Amniotic stem cell (primary cell): ENCODE measurements around the gene MRGPRD.

ENCODE experiments used
- DNase-seq: peaks from one replicate; lab custom pipeline; 2025; lab: John Stamatoyannopoulos, UW

The MRGPRD gene

DNA sequence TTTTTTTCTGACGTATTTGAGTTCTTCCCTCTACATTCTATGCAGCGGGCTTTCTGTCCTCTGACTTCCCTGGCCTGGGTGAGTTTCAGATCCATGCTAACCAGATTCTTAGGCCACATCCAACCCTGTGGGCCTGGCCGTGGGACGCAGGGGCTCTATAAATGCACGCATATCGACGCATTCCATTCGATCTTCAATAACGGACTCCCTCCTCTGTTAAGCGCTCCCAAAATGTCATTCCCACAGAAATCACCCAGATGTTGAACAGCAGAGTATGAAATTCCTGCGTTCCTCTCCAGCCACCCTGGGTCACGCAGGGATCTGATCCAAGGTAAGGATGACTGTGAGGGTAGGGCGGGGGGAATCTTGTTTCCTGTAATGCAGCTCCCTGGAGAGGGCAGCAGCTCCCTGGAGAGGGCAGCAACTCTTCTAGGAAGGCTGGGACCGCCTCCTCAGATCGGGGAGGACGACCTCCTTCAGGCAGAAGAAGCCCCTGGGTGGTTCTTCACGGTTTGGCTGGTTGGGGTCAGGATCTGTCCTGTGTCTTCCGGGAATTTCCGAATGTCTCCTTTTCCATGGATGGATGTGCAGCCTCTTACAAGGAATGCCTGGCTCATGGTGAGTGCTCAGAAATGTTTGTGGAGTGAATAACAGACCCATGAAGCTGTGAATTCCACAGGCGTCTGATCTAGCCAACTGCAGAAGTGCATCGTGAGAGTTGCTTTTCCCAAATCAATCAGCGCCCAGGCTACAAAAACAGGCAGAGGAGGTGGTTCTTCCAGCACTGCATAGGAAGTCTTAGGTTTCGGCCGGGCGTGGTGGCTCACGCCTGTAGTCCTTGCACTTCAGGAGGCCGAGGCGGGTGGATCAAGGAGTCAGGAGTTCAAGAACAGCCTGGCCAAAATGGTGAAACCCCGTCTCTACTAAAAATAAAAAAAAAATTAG, 12.2 kb downstream of the MRGPRD start:
- no peak for DNase-seq

DNA sequence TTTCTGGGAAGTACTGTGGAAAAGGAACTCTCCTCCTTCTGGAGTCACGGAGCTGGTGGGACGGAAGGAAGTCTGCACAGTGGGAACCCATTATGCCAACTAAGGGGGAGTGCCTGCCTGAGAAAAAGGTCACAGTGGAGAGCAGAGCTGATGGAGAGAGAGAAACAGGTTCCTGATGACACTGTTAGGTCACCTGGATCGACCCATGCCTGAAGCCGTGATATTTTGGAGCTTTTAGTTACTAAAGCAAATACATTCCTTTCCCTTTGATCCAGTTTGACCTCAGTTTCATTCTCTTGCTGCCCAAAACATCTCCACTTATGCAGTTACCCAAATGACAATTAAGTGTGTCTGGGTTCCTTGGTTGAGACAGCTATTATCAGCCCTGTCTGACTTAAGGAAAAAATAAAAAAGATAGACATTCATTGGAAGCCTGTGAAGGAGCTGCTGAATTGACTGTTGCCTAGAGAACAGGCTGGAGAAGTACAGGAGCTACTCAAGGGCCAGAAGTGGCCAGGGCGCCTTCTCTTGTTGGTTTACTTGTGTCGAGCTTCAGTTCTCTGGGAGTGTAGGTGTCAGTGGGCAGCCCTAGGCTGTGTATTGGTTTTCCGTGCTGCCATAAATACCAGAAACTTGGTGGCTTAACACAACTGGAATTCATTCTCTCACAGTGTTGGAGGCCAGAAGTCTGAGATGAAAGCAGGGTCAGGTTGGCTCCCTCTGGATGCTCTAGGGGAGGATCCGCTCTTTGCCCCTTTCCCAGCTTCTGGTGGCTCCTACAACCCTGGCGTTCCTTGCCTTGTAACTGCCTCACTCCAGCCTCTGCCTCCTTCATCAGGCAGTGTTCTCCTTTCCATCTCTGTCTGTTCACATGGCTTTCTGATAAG, 13.6 kb downstream of the MRGPRD start:
- DNase-seq: no peak

DNA sequence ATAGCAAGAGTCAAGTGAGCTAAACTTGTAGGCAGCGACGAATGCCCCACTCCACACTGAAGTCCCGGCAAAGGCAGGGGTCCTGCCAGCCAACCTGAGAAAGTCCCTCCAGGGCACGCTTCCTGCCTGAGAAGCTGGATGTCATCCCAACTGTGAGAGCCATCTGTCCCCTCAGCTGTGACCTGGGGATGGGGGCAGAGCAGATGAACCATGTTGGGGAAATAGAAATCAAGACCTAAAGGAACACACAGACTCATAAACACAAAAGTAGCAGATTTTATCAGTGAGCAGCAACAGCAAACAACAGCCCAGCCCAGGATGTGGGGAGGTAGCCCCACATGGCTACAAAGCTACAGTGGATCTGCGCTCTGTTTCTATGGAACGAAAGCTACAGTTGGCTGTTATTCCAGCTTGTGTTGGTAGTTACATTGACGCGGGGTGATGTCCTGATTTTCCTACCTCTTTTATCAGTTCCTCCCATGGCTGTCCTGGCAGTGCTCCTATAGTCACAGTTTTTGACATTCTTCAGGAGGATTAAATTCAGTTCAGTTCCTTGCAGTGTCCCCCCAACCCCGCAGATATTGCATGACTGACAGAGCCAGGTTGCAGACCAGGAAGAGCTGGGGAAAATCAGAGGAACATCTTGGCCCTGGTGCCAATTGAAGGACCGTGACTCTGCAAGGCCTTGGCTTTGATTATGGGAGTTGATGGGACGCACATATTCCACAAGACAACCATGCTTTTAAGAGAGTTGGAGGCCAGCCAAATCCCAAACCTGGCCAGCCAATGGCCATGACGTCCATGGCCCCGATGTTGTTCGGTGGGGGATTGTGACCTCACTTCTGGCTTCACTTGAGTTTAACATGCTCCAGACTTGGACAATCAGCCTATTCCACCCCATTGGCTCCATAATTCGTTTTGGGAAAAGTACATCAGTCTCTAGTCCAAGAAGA, 14.6 kb downstream of the MRGPRD start:
- no peak for DNase-seq

DNA sequence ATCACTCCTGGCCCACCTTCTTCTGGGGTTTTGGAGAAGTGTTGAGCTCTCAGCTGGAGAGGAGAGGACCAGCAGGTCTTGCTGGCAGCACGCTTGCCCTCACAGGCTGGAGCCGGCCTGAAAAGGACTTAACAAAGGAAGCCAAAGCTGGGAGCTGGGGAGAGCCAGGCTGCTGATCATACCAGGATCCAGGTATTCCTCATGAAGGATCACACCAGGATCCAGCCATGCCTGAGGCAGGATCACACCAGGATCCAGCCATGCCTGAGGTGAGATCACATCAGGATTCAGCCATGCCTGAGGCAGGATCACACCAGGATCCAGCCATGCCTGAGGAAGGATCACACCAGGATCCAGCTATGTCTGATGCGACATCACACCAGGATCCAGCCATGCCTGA, 17.0 kb downstream of the MRGPRD start:
- DNase-seq: no peak

DNA sequence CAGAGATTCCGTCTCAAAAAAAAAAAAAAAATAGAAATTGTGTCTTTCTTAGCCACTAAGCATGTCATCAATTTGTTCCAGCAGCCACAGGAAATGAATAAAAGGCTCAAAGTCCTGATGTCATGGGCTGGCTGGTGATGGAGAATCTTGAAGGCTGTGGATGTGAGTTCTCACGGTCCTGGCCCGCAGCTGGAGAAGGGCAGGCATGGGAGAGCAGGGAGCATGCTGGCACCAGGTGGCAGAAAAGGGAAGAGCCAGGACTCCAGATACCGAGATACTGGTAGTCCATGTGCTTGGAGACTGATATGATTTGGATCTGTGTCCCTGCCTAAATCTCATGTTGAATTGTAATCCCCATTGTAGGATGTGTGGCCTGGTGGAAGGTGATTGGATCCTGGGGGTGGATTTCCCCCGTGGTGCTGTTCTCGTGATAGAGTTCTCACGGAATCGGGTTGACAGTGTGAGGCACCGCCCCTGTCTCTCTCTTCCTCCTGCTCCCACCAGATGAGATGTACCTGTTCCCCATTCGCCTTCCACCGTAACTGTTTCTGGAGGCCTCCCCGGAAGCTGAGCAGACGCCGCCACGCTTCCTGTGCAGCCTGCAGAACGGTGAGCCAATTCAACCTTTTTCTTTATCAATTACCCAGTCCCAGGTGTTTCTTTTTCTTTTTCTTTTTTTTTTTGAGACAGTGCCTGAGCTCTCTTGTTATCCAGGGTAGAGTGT, 18.1 kb downstream of the MRGPRD start:
- no peak for DNase-seq

DNA sequence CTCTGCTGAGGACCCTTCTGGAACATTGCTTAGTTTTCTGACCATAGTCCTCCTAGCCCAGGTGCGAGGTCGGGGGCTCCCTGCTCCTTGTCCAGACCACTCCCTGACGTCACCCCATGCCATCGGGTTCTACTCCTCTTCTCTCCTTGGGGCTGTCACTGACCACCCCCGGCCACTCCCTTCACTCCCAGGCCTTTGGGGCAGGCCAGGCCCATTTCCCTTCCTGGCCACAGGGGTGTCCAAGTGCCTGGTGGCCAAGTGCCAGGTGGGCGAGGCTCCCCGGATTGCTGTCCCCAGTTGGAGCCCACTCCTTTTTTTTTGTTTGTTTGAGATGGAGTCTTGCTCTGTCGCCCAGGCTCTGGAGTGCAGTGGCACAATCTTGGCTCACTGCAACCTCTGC, 19.5 kb downstream of the MRGPRD start:
- no peak for DNase-seq

DNA sequence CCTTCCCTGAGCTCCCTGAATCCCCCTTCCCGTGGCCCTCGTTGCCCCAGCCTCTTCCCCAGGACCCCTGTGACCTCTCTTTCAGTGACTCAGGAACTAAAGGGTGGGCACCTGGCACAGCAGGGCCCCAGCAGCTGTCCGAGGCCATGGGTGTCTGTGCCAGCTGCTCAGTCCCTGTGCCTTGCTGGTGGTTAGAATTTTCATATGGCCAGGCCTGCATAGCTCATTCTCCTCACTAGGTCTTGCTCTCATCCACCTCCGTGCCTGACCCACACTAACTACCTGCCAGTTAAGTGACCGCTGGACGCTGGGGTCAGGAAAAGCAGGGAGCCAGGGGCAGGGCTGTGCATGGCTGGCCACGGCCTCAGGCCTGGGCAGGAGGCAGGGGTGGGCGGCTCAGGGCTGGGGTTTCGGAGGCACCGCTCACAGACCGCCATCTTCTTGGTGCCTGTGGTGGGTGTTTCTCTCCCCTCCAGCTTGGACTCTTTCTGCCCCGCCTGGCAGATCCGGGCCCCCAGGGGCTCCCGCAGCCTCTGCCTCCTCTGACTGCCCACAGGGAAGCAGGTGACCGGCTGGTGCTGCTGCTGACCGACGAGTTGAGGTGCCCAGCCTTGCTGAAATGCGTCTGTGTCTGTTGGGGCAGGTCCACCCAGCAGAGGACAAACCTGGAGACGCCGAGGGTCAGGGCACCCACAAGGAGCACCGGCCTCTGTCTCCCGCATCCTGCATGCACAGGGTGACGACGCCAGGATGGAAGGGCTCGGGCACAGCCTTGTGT, 20.3 kb downstream of the MRGPRD start:
- no peak for DNase-seq

DNA sequence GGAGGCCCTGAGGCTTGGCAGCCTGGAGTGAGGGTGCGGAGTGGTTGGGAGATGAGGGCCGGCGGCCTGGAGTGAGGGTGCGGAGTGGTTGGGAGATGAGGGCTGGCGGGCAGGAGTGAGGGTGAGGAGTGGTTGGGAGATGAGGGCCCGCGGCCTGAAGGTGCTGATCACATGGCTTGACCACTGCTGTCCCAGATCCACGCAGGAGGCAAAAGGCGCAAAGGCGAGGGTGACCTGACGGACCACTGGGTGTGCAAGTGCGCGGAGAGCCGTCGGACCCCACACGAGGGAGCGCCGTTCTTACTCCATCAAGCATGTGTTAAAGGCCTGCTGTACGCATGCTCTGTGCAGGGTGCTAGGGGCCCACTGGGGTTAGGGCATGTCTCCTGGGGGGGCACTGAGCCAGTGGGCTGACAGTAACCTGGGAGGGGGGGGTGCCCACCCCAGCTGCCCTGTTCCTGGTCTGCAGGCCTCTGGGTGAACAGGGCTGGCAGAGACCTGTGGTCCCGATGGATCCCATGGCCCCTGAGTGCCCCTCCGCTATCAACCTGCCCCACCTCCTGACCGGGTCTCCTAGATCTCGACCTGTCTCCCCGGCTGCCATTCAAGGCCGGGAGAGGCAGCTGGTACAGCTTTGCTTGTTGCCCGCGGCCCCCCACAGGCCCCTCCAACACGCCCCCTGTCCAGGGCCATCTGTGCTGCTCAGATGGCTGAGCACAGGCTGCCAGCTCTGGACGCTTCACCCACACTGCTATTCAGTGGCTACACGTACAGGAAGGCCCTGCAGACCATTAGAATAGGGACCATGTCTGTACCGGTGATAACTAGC, 21.1 kb downstream of the MRGPRD start:
- no peak for DNase-seq

DNA sequence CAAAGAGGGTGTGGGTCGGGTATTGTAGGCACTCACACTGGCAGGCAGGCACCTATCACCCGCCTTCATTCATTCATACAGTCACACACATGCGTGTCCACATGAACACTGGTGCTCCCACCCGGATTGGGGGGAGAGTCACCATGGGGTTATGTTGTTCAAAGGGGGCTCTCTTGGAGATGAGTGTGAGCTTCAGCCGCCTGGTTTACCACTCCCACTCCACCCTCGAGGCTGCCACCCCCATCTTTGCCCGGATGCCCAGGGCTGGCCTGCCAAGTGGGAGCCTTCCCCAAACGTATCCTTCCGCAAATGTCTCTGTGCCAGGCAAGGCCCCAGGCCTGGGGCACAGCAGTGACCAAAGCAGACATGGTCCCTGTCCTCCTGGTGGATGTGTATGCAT, 22.6 kb downstream of the MRGPRD start:
- DNase-seq: no peak

DNA sequence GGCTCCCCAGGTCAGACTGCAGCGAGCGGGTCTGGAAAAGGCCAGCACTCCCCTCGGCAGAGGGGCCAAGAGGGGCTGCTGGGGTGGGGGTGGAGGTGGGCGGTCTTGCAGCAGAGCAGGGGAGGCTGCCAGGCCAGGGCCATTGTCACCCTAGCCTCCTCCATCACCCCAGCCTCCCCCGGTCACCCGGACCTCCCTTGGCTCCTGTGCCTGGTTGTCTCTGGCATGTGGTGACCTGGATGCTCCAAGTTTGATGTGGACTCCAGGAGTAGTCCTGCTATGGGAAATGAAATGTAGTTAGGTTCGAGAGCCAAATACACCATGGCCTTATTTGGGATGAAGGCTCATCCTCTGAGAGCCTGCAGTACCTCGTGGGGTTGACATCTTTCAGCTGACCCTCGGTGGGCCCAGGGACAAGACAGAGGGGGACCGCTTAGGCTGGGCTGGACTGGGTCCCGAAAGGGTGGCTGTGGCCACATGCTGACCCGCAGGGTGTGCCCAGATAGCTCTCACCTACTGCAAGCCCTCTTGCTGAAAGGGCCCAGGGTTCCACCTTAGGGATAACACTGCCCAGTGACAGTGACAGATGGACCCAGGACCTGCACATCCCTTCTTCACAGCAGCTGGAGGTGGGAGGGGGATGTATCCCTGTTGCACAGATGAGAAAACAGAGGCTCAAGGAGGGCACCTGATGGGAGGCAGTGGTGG, 24.1 kb downstream of the MRGPRD start:
- no peak for DNase-seq

DNA sequence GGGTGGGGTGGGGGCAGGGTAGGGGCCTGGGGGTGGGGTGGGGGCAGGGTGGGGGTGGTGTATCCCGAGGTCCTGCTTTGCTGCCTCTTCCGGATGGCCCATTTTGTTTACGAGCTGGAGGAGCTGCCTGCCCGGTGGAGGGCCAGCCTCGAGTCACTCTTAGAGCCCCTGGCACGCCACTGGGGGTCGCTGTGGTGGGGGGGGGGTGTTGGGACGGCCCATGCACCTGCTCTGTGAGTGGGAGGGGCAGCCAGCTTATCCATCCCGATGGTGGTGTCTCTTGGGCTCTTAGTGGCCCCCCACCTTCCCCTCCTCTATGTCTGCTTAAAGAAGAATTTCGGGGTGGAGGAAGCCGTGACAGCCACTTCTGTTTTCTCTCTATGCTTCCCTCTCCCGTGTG, 24.6 kb downstream of the MRGPRD start:
- no peak for DNase-seq

DNA sequence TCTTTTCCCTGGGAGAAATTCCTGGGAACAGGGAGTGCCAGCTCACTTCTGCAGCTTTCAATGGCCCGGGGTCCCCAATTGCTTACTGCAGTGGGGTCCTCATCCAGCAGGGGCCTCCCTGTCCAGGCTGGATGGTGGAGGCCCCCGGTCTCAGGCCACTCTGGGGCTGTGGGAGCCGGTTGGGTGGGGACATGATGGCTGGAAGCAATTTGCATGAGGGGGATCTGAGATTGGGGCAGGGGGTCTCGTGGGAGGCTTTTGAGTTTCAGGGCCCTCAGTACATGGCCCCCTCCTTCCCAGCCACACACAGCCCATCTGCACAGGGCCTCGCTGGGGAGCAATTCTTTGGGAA, 25.2 kb downstream of the MRGPRD start:
- no peak for DNase-seq

DNA sequence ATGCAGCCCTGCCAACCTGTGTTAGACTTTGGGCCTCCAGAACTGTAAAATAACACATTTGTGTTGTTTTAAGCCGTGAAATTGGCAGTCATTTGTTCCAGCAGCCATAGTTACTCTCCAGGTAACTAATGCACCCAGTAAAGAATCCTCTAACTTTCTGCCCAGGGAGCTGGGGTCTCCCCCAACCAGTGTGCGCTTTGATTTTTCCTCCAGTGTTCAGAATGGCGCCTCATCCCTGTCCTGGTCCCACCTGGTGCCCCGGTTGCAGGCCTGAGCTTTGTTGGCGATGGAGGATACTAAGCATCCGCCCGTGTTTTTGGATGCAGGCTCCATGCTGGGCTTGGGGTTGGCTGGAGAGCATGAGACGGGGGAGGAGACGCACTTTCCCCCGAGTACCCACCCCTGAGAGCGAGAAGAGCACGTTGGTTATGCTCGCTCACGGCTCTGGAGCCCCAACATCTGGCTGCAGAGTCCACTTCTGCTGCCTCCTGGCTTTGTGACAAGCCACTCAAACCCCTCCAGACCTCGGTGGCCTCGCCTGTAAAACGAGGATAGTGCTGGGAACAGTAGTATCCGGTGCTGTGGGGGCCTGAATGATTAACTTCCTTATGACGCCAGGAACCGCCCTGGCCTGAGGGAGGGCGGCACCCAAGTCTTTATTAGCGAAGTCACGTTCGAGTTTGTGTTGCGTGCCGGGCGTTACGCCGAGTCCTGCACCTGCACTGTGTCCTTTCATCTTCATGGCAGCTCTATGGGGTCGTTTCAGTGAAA, 25.8 kb downstream of the MRGPRD start:
- DNase-seq: no peak

DNA sequence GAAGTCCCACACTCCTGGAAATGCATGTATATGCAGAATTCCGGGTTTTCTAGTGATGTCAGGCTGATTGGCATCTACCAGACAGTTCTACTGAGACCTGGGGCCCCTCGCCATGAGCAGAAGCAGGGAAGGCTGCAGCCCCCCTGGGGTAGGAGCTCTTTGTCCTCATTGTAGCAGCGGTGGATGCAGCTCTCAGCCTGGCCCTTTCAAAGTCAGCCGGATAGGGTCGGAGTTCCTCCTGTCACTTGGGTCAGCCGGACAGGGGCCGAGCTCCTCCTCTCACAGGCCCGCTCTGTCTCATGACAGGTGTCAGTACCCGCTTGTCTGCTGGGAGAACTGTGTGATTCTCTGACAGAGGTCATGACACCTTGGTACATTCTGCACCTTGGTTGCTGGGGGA, 30.0 kb downstream of the MRGPRD start:
- no peak for DNase-seq

DNA sequence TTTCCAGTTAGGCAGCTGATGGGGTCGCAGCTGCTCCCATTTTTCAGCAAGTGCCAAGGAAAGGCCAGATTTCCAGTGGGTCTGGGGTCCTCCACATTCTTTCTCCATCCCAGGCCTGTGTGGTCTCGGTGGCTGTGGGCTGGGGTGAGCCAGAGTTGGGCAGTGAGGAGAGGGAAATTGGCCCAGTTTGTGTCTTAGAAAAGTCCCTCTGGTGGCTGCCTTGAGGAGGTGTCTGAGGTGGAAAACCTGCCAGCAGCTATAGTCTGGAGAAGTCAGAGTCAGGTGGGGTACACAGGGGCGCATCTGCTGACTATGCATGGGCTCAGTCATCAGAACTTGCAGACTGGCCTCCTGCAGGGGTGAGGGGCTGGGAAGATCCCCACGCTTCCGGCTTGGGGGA, 30.5 kb downstream of the MRGPRD start:
- no peak for DNase-seq

DNA sequence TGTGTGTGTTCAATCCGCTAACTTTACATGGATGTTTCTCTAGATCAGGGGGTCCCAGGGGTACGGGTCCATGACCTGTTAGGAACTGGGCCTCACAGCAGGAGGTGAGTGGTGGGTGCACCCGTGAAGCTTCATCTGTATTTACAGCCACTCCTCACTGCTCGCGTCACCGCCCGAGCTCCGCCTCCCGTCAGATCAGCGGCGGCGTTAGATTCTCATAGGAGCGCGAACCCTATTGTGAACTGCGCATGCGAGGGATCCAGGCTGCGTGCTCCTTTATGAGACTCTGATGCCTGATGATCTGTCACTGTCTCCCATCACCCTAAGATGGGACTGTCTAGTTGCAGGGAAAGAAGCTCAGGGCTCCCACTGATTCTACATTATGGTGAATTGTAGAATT, 31.9 kb downstream of the MRGPRD start:
- DNase-seq: no peak

DNA sequence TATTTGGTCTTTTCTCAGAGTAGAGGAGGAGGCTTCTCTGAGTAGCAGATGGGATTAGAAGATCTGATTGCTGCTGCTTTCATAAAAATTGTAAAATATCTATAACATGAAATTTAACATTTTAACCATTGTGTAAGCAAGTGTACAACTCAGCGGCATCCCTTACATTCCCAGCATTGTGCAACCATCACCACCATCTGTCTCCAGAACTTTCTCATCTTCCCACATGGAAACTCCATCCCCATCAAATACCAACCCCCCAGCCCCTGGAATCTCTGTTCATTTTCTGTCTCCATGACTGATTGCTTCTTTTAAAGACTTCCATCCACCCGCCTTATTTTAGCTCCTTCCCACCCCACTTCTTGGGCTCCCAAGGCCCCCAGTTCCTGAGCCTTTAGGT, 32.3 kb downstream of the MRGPRD start:
- no peak for DNase-seq

DNA sequence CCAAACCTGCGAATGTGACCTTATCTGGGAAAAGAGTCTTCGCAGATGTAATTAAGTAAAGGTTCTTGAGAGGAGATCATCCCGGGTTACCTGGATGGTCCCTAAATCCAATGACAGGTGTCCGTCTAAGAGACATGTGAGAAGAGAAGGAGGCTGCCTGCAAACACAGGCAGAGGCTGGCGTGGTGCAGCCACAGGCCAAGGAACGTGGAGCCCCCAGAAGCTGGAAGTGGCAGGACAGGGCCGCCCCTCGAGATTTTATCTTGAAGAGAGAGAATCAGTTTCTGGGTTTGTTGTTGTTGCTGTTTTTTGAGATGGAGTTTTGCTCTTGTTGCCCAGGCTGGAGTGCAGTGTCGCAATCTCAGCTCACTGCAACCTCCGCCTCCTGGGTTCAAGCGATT, 33.6 kb downstream of the MRGPRD start:
- DNase-seq: no peak
